ENCODE data around the gene FOXP4. TPM values are rescaled to one million over a fixed set of nuclear protein-coding genes. Genes with fewer than 3 reads are reported as not detected.

Gene FOXP4
- total RNA-seq, 1 donor from 2014 or later, result 22.4 TPM

GRCh38 chr6:41531591-41532582 is 14.3 kb upstream of the FOXP4 start:
- no peaks in the 10 kb centered on the region for H3K27me3 ChIP-seq (ENCODE audit: control insufficient read depth, insufficient read depth, low read length)
- H3K4me3 ChIP-seq (ENCODE audit: low read depth, low read length), result no peak overlapping the region
- DNase-seq (ENCODE audit: low read depth), result no peak
- TF ChIP-seq, protein P1, sequence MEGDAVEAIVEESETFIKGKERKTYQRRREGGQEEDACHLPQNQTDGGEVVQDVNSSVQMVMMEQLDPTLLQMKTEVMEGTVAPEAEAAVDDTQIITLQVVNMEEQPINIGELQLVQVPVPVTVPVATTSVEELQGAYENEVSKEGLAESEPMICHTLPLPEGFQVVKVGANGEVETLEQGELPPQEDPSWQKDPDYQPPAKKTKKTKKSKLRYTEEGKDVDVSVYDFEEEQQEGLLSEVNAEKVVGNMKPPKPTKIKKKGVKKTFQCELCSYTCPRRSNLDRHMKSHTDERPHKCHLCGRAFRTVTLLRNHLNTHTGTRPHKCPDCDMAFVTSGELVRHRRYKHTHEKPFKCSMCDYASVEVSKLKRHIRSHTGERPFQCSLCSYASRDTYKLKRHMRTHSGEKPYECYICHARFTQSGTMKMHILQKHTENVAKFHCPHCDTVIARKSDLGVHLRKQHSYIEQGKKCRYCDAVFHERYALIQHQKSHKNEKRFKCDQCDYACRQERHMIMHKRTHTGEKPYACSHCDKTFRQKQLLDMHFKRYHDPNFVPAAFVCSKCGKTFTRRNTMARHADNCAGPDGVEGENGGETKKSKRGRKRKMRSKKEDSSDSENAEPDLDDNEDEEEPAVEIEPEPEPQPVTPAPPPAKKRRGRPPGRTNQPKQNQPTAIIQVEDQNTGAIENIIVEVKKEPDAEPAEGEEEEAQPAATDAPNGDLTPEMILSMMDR (IDR thresholded peaks at IDR 0.05; ENCODE audit: insufficient read depth, low read length, poor library complexity, severe bottlenecking), result no peak
- no peaks in the 10 kb centered on the region for H3K36me3 ChIP-seq (ENCODE audit: control insufficient read depth, insufficient read depth, low read length)

GRCh38 chr6:41535766-41536165 is 10.4 kb upstream of the FOXP4 start:
- no peak for DNase-seq (ENCODE audit: low read depth)
- TF ChIP-seq, protein P1 (IDR thresholded peaks at IDR 0.05; ENCODE audit: insufficient read depth, low read length, poor library complexity, severe bottlenecking), result no peak

GRCh38 chr6:41536795-41537758 is 9.1 kb upstream of the FOXP4 start:
- H3K36me3 ChIP-seq (ENCODE audit: control insufficient read depth, insufficient read depth, low read length), result no peaks in the 10 kb centered on the region
- DNase-seq (ENCODE audit: low read depth), result no peak
- H3K27me3 ChIP-seq (ENCODE audit: control insufficient read depth, insufficient read depth, low read length), result no peaks in the 10 kb centered on the region
- no peak overlapping the region for H3K4me3 ChIP-seq (ENCODE audit: low read depth, low read length)
- TF ChIP-seq, protein P1 (IDR thresholded peaks at IDR 0.05; ENCODE audit: insufficient read depth, low read length, poor library complexity, severe bottlenecking), result no peak

More at GRCh38 chr6:41535766-41536165, 10.4 kb upstream of the FOXP4 start:
- Histone ChIP-seq H3K36me3 (ENCODE audit: control insufficient read depth, insufficient read depth, low read length) (no peaks in the 10 kb centered on the region), H3K27me3 (ENCODE audit: control insufficient read depth, insufficient read depth, low read length) (no peaks in the 10 kb centered on the region), H3K4me3 (ENCODE audit: low read depth, low read length) (no peak overlapping the region)

DNA sequence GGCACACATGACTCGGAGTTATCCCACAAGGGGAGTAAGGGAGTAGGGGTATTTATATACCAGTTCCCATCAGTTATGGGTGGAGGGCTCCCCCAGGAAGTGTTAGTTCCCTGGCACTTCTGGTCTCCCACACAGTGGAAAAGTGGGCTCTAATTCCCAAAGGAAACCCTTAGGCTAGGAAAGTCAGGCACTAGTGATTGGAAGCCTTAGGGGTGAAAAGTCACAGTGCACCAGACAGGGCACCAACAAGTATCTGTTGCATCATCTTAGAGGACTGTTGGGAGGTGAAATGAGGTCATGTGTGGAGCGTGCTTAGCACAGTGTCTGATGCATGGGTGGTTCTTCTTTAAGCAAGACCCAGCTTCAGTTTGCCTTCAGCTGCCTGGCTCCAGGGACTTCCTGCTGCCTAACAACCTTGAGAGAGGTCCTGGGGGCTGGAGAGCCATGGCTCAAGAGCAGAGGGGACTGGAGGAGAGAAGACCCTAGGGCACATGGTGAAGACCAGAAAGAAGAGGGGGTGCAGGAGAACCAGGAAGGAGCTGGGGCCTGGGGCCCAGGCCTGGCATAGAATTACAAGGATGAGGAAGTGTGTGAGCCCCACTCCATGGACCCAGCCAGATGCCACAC is 7.5 kb upstream of the FOXP4 start:
- TF ChIP-seq, protein P1 (IDR thresholded peaks at IDR 0.05; ENCODE audit: insufficient read depth, low read length, poor library complexity, severe bottlenecking), result no peak
- H3K4me3 ChIP-seq (ENCODE audit: low read depth, low read length), result no peak overlapping the region
- DNase-seq (ENCODE audit: low read depth), result no peak
- no peaks in the 10 kb centered on the region for H3K36me3 ChIP-seq (ENCODE audit: control insufficient read depth, insufficient read depth, low read length)
- no peaks in the 10 kb centered on the region for H3K27me3 ChIP-seq (ENCODE audit: control insufficient read depth, insufficient read depth, low read length)

GRCh38 chr6:41539204-41539603 is 7.0 kb upstream of the FOXP4 start:
- no peak for DNase-seq (ENCODE audit: low read depth)
- TF ChIP-seq, protein P1 (IDR thresholded peaks at IDR 0.05; ENCODE audit: insufficient read depth, low read length, poor library complexity, severe bottlenecking), result no peak
- Histone ChIP-seq H3K27me3 (ENCODE audit: control insufficient read depth, insufficient read depth, low read length) (no peaks in the 10 kb centered on the region), H3K36me3 (ENCODE audit: control insufficient read depth, insufficient read depth, low read length) (no peaks in the 10 kb centered on the region), H3K4me3 (ENCODE audit: low read depth, low read length) (no peak overlapping the region)
